Activated T-helper 1 cell treated with anti-CD3 and anti-CD28 coated beads, Interleukin-2, amount 50 U/mL, for 16 hours (primary cell): ENCODE measurements around the gene SEMA6A.

ENCODE experiments used
- DNase-seq, 2 donors: peaks; one replicate each; pipeline ENCODE4 v3.0.0-alpha.2; 2020; ENCODE audit warnings: low read depth in 1 of 2, low spot score in 1 of 2

The SEMA6A gene, protein sequence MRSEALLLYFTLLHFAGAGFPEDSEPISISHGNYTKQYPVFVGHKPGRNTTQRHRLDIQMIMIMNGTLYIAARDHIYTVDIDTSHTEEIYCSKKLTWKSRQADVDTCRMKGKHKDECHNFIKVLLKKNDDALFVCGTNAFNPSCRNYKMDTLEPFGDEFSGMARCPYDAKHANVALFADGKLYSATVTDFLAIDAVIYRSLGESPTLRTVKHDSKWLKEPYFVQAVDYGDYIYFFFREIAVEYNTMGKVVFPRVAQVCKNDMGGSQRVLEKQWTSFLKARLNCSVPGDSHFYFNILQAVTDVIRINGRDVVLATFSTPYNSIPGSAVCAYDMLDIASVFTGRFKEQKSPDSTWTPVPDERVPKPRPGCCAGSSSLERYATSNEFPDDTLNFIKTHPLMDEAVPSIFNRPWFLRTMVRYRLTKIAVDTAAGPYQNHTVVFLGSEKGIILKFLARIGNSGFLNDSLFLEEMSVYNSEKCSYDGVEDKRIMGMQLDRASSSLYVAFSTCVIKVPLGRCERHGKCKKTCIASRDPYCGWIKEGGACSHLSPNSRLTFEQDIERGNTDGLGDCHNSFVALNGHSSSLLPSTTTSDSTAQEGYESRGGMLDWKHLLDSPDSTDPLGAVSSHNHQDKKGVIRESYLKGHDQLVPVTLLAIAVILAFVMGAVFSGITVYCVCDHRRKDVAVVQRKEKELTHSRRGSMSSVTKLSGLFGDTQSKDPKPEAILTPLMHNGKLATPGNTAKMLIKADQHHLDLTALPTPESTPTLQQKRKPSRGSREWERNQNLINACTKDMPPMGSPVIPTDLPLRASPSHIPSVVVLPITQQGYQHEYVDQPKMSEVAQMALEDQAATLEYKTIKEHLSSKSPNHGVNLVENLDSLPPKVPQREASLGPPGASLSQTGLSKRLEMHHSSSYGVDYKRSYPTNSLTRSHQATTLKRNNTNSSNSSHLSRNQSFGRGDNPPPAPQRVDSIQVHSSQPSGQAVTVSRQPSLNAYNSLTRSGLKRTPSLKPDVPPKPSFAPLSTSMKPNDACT

DNA sequence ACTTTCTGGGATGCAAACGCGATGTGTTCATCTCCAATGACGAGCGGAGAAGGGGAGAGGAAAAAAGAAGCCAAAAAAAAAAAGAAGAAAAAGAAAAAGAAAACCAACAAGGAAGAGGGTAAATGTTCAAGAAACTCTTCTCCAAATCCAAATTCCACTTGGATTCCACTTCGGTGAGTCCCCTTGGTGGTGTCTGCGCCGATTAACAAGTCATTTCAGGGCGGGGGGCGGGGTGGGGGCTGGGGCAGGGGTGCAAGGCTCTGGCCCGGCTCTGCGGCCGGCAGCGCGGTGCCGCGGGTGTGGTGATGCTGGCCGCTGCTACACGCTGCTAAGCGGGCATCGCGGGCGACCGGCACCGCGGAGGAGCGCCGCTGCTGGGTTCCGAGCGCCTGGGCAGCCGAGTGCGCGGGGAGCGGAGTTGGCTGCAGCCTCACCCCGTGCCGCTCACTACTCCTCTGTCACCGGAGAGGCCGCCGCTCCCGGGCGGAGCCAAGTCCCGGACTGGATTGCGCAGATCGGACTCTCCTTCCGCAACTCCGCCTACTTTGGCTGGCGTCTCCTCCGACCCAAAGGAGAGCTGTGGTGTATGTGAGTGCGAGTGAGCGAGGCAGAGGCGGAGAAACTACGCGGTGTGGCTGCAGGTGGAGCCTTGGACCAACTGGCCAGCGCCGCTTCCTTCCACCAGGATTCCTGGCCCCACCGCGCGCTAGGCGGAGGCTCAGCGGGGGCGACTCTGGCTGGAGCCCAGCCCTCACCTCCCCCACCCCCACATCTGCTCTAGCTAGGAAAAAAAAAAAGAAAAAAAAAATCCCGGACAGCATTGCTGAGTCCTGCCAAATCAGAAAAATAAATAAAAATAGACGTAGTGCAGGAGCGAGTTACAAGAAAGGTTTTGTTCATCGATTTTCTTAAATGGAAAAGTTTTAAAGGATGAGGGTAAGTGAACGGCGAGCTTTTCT is at the start of gene SEMA6A:
Gene SEMA6A (minus strand): TSS at position 457 of the 959 bp plus-strand sequence. CDS start 69,879 bp downstream, outside the sequence.
- no peak for DNase-seq

DNA sequence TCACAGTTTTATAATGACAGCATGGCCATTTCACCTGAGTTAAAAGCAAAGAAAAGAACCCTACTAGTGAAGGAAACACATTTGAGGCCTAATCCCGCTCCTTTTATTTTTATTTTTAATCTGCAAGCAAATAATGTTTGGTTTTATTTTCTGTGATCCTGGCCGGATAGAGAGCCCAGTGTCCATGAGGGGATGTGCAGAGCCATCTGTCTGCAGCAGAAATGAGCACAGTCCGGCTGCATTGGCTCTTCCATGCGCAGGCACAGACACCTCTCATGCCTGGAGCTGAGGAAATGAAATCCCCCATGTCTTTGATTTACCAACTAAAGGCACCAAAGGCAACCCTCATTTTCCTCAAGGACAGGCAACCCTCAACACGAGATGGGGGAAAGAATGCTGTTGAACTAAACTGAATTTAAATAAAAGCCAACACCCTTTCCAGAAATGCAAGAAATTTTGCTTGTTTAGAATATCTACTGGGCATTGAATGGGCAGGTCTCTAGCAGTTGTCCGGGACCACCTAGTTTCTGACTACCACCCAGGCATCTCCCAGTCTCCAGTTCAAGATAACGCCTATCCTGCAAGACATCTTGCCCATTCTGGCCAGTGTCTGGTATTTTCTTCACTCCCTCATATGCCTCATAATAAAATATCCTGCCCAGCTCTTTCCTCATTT is 47.9 kb upstream of the SEMA6A start:
- DNase-seq: no peak

DNA sequence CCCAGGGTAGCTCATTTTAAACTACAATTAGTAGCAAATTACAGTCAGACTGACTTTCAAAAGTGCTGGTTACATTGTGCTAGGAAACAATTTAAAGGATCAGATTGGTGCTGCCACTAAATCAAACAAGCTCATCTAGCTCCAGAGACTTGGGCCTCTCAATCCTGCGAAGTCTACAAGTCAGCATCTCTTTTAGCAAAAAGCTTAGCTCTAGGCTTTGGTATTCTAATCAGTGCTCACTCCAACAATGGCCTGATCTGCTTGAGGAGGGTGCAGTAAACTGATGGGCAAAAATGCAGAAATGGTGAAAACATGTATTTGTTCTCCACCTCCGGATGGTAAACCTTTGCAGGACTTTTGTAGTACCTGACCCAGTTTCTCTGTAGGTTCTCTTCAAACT is 47.0 kb upstream of the SEMA6A start:
- DNase-seq: no peak

DNA sequence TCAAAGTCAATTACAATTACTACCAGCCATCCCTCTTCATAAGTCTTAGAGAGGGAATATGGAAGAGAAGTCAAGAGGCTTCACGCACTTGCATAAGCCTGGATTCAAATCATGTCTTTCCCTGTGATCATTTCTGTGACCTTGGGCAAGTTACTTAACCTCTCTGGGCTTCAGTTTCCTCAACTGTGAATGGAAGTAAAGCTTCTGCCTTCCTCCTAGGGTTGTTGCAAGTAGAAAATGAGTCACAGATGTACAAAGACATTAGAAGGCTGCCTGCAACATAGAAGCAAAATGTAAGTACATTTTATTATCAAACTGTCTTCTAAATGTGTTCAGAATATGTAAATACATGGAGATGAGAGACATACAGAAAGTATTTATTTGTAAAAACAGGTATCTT is 42.3 kb upstream of the SEMA6A start:
- DNase-seq: no peak

DNA sequence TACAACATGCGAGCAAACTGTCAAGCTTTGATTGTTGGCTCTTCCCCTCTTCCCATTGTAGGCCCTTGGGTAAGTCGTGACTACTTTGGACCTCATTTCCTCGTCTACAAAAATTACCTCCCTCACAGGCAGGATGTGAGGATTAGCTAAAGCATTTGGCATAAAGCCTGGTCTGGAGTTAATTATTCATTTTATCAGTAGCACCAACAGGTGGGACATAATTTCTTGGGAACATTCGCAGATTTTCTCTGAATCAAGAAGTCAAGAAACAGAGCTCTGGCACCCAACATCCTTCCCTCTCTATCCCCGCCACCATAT is 39.9 kb upstream of the SEMA6A start:
- no peak for DNase-seq

DNA sequence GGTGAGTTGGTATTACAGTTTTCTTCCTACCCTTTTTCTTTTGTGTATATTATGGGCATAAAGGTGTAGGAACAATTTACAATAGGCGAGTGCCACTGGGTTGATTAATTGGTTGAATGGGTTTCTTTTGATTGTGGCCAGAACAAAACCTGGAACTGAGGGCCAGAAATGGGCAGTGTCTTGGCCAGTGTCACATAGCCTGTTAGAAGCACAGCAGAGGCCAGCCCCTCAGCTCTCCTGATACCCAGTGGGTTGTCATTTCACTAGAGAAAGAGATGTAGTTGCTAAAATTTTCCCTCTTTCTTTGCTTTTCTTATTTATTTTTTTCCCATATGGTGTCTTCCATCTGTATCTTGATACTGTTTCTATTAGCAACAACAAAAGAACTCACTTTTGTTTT is 38.8 kb upstream of the SEMA6A start:
- DNase-seq: no peak

DNA sequence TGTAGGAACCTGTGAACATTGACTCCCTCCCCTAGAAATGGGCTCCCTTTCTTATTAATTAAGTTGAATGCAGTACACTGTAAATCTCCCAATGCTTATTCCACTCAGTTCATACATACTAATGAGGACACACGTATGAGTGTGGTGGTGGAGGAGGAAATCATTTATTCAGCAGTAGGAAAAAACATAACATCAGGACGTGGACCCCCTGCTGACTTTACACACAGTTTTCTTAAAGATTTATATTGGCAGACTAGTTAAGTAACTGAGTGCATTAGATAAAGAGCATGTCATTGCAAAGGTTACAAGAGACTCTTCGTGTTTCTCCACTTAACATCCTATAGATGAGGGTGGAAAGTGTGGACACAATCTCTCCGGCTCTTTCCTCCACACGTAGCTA is 37.8 kb upstream of the SEMA6A start:
- no peak for DNase-seq

DNA sequence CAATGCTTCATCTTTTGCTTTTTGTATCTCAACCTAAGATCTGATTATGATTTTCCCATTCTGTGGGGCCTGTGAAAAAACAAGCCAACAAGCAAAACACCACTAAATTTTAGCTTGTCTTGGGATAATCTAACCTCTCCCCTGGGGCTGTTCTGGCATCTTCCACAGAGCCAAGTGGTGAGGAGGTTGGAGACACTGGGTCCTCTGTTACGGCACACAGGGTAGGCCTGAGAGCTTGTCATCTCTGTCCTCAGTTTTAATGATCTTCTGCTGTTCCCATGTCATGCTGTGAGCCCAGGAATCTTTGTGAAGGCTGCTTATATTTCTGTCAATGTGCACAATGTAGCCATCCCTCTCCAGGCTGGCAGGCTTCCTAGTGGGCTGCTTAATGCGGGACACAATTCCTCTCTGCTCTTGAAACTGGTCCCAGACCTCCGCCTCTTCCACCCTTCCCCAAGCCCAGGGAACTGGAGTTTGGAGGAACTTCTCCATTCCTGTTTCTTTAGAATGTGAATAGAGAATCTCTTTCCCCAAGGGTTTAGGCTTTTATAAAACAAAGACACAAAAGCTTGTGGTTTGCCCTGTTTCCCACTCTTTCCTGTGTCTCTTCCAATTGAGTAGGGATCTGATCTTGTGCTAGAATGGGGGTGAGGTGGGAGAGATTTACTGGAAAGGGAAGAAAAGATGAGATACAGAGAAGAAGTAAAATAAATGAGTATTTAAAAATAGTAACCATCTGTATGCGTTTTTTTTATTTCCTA is 30.9 kb upstream of the SEMA6A start:
- DNase-seq: no peak

DNA sequence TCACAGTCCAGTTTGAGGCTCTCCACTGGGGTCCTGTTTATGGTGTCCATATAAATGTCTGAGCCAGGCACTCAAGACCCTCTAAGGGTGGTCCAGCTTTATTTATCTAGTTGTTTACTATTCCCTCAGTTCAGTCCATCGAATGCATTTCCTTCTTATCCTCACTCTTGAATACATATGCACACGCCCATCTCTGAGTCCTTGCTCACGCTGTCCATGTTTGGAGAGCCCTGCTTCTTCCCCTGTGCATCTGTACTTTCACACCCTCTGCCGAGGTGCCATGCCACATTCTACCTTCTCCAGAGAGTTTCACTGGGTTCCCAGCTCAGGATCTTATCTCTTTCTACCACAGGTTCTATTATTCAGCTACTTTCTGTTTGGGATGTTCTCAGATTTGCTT is 30.2 kb upstream of the SEMA6A start:
- DNase-seq: no peak

DNA sequence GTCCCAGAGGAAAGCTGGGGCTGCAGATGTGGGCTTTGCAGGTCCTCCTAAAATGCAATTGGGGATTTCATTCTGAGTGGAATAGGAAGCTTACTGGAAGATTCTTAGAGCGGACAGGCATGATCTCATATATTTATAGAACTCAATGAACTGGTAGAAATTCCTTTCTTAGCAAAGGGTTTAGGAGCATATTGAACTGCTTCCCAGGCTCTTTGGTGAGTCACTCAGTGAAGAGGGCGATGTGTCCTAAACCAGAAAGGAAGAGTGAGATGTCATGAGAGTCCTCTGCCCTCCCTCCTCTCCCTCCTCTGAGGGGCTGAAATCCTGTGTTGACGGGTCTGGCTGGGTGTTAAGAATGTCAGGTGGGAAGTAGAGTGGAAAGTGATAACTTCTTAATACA is 26.3 kb upstream of the SEMA6A start:
- DNase-seq: no peak

DNA sequence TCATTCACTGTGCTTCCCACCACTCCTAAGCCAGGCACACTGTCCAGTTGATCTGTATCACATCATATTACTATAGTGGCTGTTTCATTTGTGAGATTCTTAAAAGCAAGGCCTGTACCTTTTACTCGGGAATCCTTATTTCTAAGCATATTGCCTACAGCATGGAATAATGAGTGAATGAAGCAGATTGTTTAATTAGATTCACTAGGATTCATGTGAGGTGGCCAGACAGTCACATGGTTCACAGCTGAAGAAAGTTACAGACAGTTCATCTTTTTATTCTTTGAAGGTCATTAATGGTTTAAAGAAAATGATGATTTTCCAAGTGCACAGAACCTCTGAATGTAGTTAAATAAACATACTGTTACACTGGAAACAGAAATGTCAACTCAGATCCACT is 24.3 kb upstream of the SEMA6A start:
- no peak for DNase-seq

DNA sequence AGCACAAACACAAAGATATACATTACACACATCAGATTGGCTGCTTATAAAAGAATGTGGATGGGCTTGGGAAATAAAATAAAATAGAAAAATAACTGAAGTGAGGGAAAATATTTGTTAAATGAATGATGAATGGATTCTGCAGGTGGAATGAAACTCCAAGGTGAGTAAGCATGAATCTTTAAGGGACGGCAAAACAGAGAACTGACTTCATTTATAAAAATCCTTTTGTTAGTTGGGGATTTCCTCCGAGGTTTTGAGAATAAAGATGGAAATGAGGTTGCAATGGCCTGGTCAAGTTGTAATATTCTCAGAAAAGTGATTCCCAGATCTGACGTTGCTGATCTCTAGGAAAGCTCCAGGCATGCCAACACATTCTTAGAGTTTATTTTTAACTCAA is 20.9 kb upstream of the SEMA6A start:
- no peak for DNase-seq

DNA sequence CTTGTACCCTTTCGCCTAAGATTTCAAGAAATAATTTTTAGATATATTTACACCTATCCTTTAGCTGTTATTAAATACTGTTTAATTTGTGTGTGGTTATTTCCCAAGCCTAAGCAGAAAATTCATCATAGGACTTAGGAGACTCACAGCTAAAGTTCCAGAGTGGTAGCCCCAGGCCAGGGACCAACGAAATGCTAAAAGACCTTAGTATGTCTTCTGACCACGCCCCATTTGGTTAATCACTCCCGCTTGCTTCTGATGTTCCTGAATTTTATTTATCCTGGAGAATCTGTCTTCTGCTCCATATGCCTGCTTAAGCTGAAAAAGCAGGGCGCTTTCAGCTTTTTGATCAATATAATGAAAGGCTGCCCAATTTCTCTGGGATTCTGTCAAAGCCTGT is 18.7 kb upstream of the SEMA6A start:
- no peak for DNase-seq

DNA sequence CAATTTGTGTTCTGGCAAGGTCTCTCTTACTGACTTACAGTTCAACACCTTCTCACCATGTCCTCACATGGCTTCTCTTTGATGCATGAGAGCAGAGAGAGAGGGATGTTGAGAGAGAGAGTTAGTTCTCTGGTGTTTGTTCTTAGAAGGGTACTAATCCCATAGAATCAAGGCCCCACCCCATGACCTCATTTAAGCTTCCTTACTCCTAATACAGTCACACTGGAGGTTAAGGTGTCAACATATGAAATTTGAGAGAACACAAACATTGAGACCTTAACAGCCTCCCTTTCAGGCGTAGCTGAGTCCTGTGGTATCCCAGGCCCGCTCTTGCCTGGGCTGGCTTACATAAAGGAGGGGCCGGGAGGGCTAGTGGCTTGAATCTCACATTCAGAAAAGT is 10.6 kb upstream of the SEMA6A start:
- no peak for DNase-seq

DNA sequence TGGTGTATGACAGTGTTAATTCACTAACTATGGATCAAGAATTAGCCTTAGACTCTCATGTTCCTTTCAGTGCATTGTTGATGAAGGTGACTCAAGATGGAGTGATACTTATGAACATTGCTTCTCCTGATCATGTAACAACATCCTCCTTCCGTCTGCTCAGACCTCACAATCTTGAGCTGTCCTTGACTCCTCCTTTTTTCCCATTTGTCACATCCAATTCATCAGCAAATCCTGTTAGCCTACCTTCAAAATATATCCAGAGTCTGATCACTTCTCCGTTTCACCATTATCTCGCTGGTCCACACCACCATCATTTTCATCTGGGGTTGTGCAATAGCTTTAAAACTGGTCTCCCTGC is 9.2 kb upstream of the SEMA6A start:
- no peak for DNase-seq

DNA sequence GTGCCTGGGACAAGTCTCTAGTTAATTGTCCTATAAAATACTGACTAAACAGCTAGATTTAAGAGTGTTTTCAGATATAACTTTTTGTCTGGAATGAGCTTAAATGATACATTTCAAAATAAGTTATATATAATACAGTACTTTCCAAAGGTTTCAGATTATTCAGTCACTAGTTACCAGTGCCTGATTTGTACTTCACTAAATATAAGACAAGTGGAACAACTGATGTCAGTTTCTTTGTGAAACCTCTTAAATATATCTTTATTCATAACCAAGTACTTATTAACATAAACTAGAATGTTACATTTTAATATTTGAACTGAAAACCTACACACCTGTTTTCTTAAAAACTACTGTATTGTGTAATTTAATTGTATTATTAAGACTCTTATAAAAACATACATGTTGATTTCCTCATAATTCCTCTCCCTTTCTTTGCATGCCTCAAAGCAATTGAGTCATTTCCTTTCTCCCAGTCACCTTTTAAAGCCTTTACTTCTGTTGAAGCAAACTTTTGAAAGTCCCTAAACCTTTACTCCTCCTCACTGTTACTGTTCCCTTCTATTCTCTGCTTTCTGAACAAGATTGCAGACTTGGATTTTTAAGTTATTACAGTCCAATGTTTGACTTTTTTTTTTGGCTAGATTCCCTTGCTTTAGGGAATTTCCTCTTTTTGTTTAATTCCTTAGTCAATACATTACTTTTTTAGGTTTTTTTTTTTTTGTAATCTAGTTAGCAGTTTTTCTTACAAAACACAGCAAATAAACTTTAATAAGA is 8.7 kb upstream of the SEMA6A start:
- DNase-seq: no peak

DNA sequence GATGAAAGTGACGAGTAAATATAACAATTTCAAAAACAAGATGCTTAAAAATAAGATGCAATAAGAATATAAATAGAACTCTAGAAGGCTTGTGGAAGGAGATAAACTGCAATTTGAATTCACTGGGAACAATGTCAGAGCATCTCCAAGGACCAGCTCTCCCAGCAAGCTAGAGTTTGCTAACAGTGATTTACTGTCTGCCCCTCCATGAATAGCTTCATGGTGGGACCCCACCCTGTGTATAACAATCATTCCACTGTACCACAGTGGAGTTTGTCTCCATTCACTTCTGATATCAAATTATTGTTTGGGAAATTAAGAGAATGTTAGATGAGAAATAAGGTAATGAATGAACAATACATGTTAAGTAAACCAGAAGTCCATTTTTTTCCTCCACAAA is 7.3 kb upstream of the SEMA6A start:
- no peak for DNase-seq

DNA sequence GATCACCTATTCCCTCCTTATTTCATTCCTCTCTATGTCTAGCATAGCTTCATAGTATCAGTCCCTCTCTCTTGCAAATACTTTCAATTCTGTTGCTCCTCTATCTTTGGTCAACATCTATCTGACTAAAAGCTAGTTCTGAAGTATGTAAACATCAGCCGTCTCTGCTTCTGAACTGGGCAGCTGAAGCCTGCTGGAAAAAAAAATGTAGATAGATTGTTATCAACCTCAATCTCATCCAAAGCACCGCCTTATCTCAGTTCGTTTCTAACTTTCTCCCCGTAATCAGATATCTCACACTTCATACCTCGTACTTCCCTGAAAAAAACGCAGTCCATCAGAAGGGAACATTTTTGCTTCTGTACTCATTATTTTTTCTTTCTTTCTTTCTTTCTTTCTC is 4.5 kb upstream of the SEMA6A start:
- DNase-seq: no peak

DNA sequence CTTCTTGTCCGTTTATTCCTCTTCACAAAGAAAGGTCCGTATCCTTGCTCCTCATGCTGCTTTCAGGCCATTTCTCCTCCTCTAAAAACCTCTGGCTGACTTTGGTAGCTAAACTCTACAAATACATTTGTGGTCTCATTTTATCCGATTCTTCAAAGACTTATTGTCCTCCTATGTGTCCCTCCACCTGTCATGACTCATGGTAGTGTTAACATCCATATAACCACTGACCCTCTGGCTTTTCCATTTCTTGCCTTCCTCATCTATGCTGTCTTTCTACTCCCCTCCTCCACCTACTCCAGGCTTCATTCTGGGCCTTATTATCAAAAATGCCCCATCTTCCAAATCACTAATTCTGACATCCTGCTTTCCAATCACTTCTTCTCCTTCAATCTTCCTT is 4.1 kb upstream of the SEMA6A start:
- no peak for DNase-seq
